Body of pancreas (tissue), 4 donors: ENCODE results near the gene ISOC2.

Experiments used
- CTCF ChIP-seq, 7 experiments: fragments of 450-650 bp in 4 of 7; fragments of 200-600 bp in 3 of 7; sonication (generic) in 3 of 7; IDR thresholded peaks; one replicate each; pipeline ENCODE4 v1.5.1; 2016 to 2019; ENCODE audit warnings: antibody characterized with exemption in 7 of 7
- POLR2A ChIP-seq, 3 donors: fragments of 450-650 bp; IDR thresholded peaks; one replicate each; pipeline ENCODE4 v1.6.1; 2016; ENCODE audit warnings: antibody characterized with exemption in 3 of 3, mild to moderate bottlenecking in 2 of 3

- no peak for TF ChIP-seq CTCF (IDR thresholded peaks at IDR 0.05)
- TF ChIP-seq POLR2A (IDR thresholded peaks at IDR 0.05): no peak
Observed at GRCh38 chr19:55482156-55482961, 20.9 kb upstream of the ISOC2 start.
